ENCODE results near the gene TMEM252. TPM values are rescaled to one million over a fixed set of nuclear protein-coding genes. Genes with fewer than 3 reads are reported as not detected.

Gene TMEM252, protein sequence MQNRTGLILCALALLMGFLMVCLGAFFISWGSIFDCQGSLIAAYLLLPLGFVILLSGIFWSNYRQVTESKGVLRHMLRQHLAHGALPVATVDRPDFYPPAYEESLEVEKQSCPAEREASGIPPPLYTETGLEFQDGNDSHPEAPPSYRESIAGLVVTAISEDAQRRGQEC
- polyA plus RNA-seq (2012; ENCODE audit: missing spikeins) = not detected

DNA sequence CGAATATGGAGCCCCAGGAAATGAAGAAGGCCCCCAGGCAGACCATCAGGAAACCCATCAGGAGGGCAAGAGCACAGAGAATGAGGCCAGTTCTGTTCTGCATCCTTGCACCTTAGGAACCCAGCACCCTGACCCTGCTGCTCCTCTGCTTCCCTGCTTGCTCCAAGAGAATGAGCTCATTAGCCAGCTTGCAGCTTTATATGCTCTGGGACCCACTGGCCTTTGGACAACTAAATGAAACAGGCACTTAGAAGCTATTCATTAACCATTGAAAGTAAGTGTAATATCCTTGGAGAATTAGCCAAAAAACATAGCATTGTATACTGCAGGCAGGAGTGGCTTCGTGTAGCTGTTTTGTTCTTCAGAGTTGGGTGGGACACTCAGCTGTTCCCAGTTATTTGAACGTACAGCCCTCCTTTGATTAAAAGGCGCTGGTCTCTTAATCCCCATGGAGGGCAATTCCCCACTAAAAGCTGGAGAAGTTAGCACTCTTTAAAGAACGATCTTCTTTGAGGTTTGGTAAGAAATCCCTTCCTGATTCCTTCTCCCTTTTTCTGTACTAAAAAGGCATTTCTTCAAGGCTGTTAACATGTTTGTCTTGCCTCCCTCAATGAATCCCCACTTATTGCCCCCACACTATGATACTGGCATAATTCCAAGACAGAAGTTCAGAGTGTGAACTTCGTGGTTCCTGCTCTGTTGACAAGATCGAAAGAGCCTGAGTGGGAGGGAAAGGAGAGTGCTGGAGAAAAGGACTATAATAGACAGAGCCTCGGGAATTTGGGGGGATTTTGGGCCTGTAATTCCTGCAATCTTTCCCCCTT, at the start of gene TMEM252:
Gene TMEM252 (minus strand): TSS at position 172 of the 824 bp plus-strand sequence. CDS start 69 bp downstream, at position 103.
- TF ChIP-seq TAF1 (IDR thresholded peaks at IDR 0.05; ENCODE audit: borderline replicate concordance, low read depth, low read length) (no peak), POLR2AphosphoS5 (IDR thresholded peaks at IDR 0.05; ENCODE audit: low read depth, low read length) (no peak), POLR2A (IDR thresholded peaks at IDR 0.05; ENCODE audit: low read depth, low read length) (no peak)
- DNase-seq (ENCODE audit: insufficient read length) = no peak
- no peak for FAIRE-seq

DNA sequence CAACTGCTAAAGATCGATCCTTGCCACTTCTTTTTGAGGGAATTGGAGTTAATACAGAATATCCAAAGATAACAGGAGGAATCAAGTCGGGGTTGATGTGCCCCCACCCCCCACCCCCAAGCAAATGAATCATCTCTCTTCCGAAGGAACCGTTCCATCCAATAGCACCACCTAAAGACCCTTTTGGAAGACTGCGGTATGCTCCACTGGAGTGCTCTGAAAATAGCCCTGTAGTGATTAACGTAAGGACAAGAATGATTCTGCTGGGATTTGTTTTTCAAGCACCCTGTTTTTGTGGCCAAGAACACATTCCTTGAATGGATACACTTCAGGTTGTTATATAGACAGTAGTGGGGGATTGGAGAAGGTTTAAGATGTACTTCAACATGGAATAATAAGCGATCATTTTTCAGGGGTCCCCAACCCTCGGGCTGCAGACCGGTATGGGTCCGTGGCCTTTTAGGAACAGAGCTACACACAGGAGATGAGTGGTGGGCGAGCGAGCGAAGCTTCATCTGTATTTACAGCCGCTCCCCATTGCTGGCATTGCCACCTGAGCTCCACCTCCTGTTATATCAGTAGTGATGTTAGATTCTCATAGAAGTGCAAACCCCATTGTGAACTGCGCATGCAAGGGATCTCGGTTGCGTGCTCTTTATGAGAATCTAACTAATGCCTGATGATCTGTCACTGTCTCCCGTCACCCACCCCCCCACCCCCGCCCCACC, 44.5 kb upstream of the TMEM252 start:
- FAIRE-seq (no peak), DNase-seq (ENCODE audit: insufficient read length) (no peak)
- TF ChIP-seq POLR2AphosphoS5 (IDR thresholded peaks at IDR 0.05; ENCODE audit: low read depth, low read length) = no peak
- no peak for TF ChIP-seq TAF1 (IDR thresholded peaks at IDR 0.05; ENCODE audit: borderline replicate concordance, low read depth, low read length)
- TF ChIP-seq POLR2A (IDR thresholded peaks at IDR 0.05; ENCODE audit: low read depth, low read length) = no peak

DNA sequence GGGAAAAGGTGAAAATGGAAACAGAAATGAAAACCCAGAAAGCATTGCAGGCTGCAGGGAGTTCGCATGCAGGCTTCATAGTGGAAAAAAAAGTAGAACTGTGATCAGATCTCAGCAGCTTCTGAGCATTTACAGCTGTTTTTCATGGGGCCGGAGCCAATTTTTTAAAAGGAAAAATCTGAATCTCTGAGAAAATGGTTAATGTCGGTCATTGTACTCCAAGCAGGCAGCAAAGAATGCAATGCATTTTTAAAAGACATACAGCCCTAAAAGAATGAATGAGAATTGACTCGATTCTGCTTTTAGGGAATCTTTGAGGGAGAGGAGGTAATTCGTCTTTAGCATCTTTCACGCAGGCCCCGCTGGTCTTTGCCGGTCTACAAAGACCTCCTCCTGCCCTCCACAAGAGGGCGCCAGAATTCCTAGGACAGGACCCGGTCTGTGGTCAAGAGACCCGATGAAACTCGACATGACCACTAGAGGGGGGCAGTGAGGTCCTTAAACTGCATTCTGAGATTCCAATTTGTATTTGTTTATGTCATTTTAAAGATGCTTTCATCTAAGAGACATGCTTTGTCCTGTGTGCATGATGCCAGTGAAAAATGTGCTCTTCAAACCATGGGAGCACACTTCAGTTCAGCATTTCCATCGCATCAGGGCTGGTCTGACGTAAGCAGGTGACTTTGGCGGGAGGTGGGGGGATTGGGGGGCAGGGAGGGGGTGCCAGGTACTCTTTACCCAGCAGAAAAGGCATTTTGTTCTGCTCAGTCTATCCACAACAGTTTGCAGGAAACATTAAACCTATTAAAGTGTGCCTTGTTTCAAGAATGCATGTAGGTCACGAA, 43.7 kb upstream of the TMEM252 start:
- DNase-seq (ENCODE audit: insufficient read length) (peak; percentile 43), FAIRE-seq (peak; percentile 98)
- TF ChIP-seq POLR2A (IDR thresholded peaks at IDR 0.05; ENCODE audit: low read depth, low read length) = no peak
- TF ChIP-seq POLR2AphosphoS5 (IDR thresholded peaks at IDR 0.05; ENCODE audit: low read depth, low read length) = no peak
- TF ChIP-seq TAF1 (IDR thresholded peaks at IDR 0.05; ENCODE audit: borderline replicate concordance, low read depth, low read length) = no peak

DNA sequence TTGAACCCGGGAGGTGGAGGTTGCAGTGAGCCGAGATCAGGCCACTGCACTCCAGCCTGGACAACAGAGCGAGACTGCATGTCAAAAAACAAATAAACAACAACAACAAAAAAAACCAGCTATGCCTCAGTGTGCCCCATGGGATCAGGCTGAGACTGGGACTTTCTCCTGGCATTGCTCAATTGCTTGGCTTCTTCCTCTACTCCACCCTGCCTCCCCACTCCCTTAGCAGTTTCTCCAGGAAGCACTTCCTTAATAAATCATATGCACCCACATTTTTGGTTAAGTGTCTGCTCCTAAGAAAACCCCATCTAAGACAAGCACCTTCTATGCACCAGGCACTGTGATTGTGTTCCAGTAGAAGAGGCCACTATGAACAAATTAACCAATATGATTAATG, 41.0 kb upstream of the TMEM252 start:
- TF ChIP-seq TAF1 (IDR thresholded peaks at IDR 0.05; ENCODE audit: borderline replicate concordance, low read depth, low read length) = no peak
- TF ChIP-seq POLR2AphosphoS5 (IDR thresholded peaks at IDR 0.05; ENCODE audit: low read depth, low read length) = no peak
- TF ChIP-seq POLR2A (IDR thresholded peaks at IDR 0.05; ENCODE audit: low read depth, low read length) = no peak
- DNase-seq (ENCODE audit: insufficient read length) (no peak), FAIRE-seq (no peak)

DNA sequence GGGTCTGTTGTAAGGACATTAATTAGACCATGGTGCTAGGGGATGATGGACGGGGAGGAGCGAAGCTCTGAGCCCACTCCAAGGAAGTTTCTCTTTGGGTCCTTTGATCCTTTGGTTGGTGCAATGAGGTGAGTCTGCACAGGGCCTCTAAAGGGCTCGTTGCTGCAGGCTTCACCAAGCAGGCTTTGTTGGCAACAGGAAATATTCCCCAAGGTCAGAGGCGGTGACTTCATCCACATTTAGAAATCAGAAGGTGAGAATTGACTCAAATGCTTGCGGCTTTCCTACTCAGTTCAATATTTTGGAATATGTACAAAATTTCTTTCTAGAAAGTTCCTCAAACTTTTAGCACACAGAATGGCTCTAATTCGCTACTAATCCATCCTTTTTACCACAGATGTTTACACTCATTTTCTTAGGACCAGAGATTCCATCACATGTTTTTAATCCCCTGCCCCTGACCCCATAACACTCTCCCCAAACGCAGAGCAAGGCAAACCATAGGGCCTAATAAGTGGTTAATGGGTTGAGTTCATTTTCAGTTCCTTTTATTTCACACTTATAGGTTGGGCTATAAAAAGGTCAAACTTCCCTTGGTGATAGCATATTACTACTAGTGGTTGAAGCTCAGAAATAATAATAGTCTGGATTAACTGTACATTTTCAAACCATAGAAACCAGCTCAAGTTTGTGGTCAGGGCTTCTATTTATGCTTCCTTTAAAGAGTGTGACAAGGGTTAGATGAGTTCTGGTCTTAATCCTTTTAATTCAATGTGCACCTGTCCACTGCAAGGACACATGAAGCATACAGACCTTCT, 37.3 kb upstream of the TMEM252 start:
- FAIRE-seq (peak; percentile 58), DNase-seq (ENCODE audit: insufficient read length) (no peak)
- TF ChIP-seq POLR2AphosphoS5 (IDR thresholded peaks at IDR 0.05; ENCODE audit: low read depth, low read length) (no peak), TAF1 (IDR thresholded peaks at IDR 0.05; ENCODE audit: borderline replicate concordance, low read depth, low read length) (no peak), POLR2A (IDR thresholded peaks at IDR 0.05; ENCODE audit: low read depth, low read length) (no peak)

DNA sequence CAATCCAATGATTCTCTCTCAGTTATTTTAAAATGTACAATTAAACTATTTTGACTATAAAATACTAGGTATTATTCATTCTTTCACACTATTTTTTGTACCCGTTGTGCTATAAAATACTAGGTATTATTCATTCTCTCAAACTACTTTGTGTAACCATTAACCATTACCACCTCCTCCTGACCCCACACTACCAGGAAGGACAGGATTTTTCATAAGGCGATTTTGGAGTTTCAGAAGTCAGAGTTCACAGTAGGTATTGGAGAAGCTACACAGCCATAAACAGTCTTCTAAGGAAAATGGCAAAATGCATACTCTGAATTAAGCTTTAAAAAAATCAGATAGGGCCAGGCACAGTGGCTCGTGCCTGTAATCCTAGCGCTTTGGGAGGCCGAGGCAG, 35.1 kb upstream of the TMEM252 start:
- FAIRE-seq = no peak

DNA sequence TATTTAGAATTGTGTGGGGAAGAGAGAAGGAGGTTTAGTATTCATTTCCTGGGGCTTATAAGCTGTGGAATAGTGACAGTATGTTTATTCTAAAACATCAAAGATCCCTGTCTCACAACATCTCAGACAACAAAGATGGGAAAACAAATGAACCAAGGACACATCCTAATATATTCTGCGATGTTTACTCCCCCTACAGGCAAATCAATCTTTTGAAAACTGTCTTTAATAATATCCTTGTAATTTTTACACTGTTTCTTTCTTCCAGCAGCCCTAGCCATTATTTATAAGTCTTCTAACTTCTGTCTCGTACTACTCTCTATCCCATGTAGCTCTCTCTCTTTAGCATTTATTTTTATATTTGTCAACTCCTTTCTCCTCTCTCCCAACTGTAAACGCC, 33.5 kb upstream of the TMEM252 start:
- FAIRE-seq (no peak), DNase-seq (ENCODE audit: insufficient read length) (no peak)
- no peak for TF ChIP-seq POLR2AphosphoS5 (IDR thresholded peaks at IDR 0.05; ENCODE audit: low read depth, low read length)
- no peak for TF ChIP-seq POLR2A (IDR thresholded peaks at IDR 0.05; ENCODE audit: low read depth, low read length)
- TF ChIP-seq TAF1 (IDR thresholded peaks at IDR 0.05; ENCODE audit: borderline replicate concordance, low read depth, low read length) = no peak

More for the DNA sequence above, 35.1 kb upstream of the TMEM252 start:
- no peak for DNase-seq (ENCODE audit: insufficient read length)
- TF ChIP-seq POLR2A (IDR thresholded peaks at IDR 0.05; ENCODE audit: low read depth, low read length) (no peak), POLR2AphosphoS5 (IDR thresholded peaks at IDR 0.05; ENCODE audit: low read depth, low read length) (no peak), TAF1 (IDR thresholded peaks at IDR 0.05; ENCODE audit: borderline replicate concordance, low read depth, low read length) (no peak)

DNA sequence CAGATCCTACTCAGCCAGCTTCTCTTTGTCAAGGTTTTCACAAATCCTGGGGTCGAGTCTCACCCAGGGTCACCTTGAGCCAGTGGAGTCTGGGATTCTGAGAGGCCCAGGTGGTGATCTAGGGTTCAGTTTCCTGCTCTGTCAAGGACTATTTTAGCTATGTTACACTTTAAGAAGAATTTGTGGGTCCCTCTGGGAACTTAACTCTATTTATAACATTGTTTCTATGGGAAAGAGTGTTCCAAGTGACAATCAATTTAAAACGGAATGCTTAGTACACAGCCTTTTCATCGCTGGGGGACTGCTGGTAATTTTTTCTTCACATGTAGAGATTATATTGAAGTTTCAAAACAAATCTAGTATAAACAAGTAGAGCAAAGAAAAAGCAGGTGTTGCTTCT, 26.9 kb upstream of the TMEM252 start:
- TF ChIP-seq TAF1 (IDR thresholded peaks at IDR 0.05; ENCODE audit: borderline replicate concordance, low read depth, low read length) = no peak
- TF ChIP-seq POLR2A (IDR thresholded peaks at IDR 0.05; ENCODE audit: low read depth, low read length) = no peak
- TF ChIP-seq POLR2AphosphoS5 (IDR thresholded peaks at IDR 0.05; ENCODE audit: low read depth, low read length) = no peak
- DNase-seq (ENCODE audit: insufficient read length) (no peak), FAIRE-seq (no peak)

DNA sequence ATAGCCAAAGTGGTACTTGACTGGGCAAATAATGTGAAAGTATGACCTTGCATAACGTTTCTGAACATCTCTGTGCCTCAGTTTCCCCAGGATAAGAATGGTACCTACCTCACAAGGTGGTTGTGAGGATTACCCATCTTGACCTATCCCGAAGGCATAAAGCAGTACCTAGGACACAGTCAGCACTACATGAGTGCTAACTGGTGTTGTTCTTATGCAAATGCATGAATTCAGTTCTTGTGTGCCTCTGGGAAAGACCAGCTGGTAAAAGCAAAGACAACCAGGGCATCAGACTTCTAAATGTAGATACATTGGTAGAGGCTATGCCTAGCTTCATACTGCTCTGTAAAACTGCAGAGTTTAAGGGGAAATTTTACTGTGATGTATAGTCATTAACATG, 21.8 kb upstream of the TMEM252 start:
- FAIRE-seq = no peak
- DNase-seq (ENCODE audit: insufficient read length) = no peak
- TF ChIP-seq POLR2AphosphoS5 (IDR thresholded peaks at IDR 0.05; ENCODE audit: low read depth, low read length) = no peak
- TF ChIP-seq TAF1 (IDR thresholded peaks at IDR 0.05; ENCODE audit: borderline replicate concordance, low read depth, low read length) = no peak
- no peak for TF ChIP-seq POLR2A (IDR thresholded peaks at IDR 0.05; ENCODE audit: low read depth, low read length)

Data from GM12892 (cell line).